Spleen (tissue), 7 donors: Measurements from ENCODE around the gene C14orf93.

Experiments used
- CTCF ChIP-seq, 11 experiments: fragments of 200-600 bp in 7 of 11; fragments of 450-650 bp in 4 of 11; sonication (generic) in 4 of 11; IDR thresholded peaks in 8 of 11; conservative IDR thresholded peaks in 3 of 11; 1 replicate in 7 of 11; 2 replicates in 4 of 11; pipeline versions ENCODE4 v1.4.0 to v1.8.0; 2016 to 2021; ENCODE audit warnings: antibody characterized with exemption in 11 of 11, inconsistent platforms in 4 of 11, mild to moderate bottlenecking in 1 of 11
- POLR2A ChIP-seq, 3 donors: fragments of 450-650 bp; IDR thresholded peaks; one replicate each; pipeline ENCODE4 v1.5.1; 2017; ENCODE audit warnings: antibody characterized with exemption in 3 of 3, mild to moderate bottlenecking in 1 of 3
- donor health status: DM: no; HTN: no; CAD: no; lungs with moderate emphysema.
- donor health status: DM: no; HTN: no; CAD: no.
- donor health status: DM: no; HTN: no; CAD: no.

GRCh38 chr14:23023022-23023794, 13.3 kb upstream of the C14orf93 start:
- TF ChIP-seq CTCF (IDR thresholded peaks at IDR 0.05 in 8 of 11, conservative IDR thresholded peaks at IDR 0.05 in 3 of 11) = no peak
- no peak for TF ChIP-seq POLR2A (IDR thresholded peaks at IDR 0.05)
